IPS-18a (cell line): Measurements from ENCODE around the gene DUS1L.

ENCODE experiments used
- H3K27ac ChIP-seq: one replicate; pipeline ENCODE4 v1.5.1; 2013; ENCODE audit warnings: low read length
- H3K27me3 ChIP-seq: one replicate; pipeline ENCODE4 v1.6.1; 2013; ENCODE audit warnings: mild to moderate bottlenecking, low read length; ENCODE audit not compliant: control insufficient read depth, insufficient read depth
- H3K36me3 ChIP-seq: one replicate; pipeline ENCODE4 v1.6.1; 2013; ENCODE audit warnings: low read depth, low read length; ENCODE audit not compliant: control insufficient read depth
- H3K4me1 ChIP-seq: one replicate; pipeline ENCODE4 v1.6.1; 2013; ENCODE audit warnings: low read depth, low read length; ENCODE audit not compliant: control insufficient read depth
- H3K4me3 ChIP-seq: one replicate; pipeline ENCODE4 v1.5.1; 2013; ENCODE audit warnings: low read length
- H3K9ac ChIP-seq: one replicate; pipeline ENCODE4 v1.6.1; 2013; ENCODE audit warnings: mild to moderate bottlenecking, low read length, moderate library complexity
- H3K9me3 ChIP-seq: one replicate; pipeline ENCODE4 v1.6.1; 2013; ENCODE audit warnings: low read depth, low read length; ENCODE audit not compliant: control insufficient read depth

Gene DUS1L

GRCh38 chr17:82037092-82037888 lies 28.3 kb downstream of the DUS1L start, which contains the start of gene DCXR:
Gene DCXR, minus strand, starts transcription at chr17:82037697. Its CDS starts 15 bp downstream, at chr17:82037682.
- Histone ChIP-seq H3K9ac (peak within 1 kb of the TSS; percentile 4), H3K9me3 (no peaks in the 10 kb centered on the region), H3K27ac (no peak within 1 kb of the TSS), H3K36me3 (no peaks in the 10 kb centered on the region), H3K4me1 (peaks cover 4% of the 10 kb centered on the region), H3K27me3 (no peaks in the 10 kb centered on the region), H3K4me3 (peak within 1 kb of the TSS; percentile 53)

- Histone ChIP-seq H3K27me3 (no peaks in the 10 kb centered on the region), H3K4me3 (peak overlapping the region; percentile 53), H3K9ac (peak overlapping the region; percentile 4), H3K27ac (no peak overlapping the region), H3K36me3 (no peaks in the 10 kb centered on the region), H3K4me1 (peaks cover 4% of the 10 kb centered on the region), H3K9me3 (no peaks in the 10 kb centered on the region)
Observed at GRCh38 chr17:82036634-82037091, 28.9 kb downstream of the DUS1L start.

- H3K9ac ChIP-seq: no peak overlapping the region
- peak overlapping the region; percentile 53 for H3K4me3 ChIP-seq
Observed at GRCh38 chr17:82035956-82036633, 29.5 kb downstream of the DUS1L start.

GRCh38 chr17:82035488-82035887 lies 30.1 kb downstream of the DUS1L start:
- Histone ChIP-seq H3K27ac (no peak overlapping the region), H3K27me3 (no peaks in the 10 kb centered on the region), H3K36me3 (no peaks in the 10 kb centered on the region), H3K9me3 (no peaks in the 10 kb centered on the region), H3K4me1 (peaks cover 4% of the 10 kb centered on the region), H3K9ac (no peak overlapping the region), H3K4me3 (no peak overlapping the region)

More at GRCh38 chr17:82035956-82036633, 29.5 kb downstream of the DUS1L start:
- no peaks in the 10 kb centered on the region for H3K27me3 ChIP-seq
- no peaks in the 10 kb centered on the region for H3K36me3 ChIP-seq
- H3K9me3 ChIP-seq: no peaks in the 10 kb centered on the region
- H3K27ac ChIP-seq: no peak overlapping the region
- peaks cover 4% of the 10 kb centered on the region for H3K4me1 ChIP-seq

GRCh38 chr17:82034371-82035011 lies 31.1 kb downstream of the DUS1L start:
- Histone ChIP-seq H3K27me3 (no peaks in the 10 kb centered on the region), H3K9ac (no peak overlapping the region), H3K4me3 (no peak overlapping the region), H3K4me1 (peaks cover 4% of the 10 kb centered on the region), H3K27ac (no peak overlapping the region), H3K36me3 (no peaks in the 10 kb centered on the region), H3K9me3 (no peaks in the 10 kb centered on the region)

GRCh38 chr17:82033359-82034085 lies 32.1 kb downstream of the DUS1L start:
- peaks cover 4% of the 10 kb centered on the region for H3K4me1 ChIP-seq
- no peaks in the 10 kb centered on the region for H3K27me3 ChIP-seq
- no peaks in the 10 kb centered on the region for H3K9me3 ChIP-seq
- no peak overlapping the region for H3K9ac ChIP-seq
- no peaks in the 10 kb centered on the region for H3K36me3 ChIP-seq
- no peak overlapping the region for H3K4me3 ChIP-seq
- H3K27ac ChIP-seq: no peak overlapping the region

GRCh38 chr17:82031885-82032627 lies 33.5 kb downstream of the DUS1L start:
- Histone ChIP-seq H3K36me3 (no peaks in the 10 kb centered on the region), H3K9me3 (no peaks in the 10 kb centered on the region), H3K27ac (no peak overlapping the region), H3K4me3 (peak overlapping the region; percentile 61), H3K27me3 (no peaks in the 10 kb centered on the region), H3K4me1 (no peaks in the 10 kb centered on the region), H3K9ac (peak overlapping the region; percentile 48)

GRCh38 chr17:82031303-82031884 lies 34.2 kb downstream of the DUS1L start, which contains the start of gene RAC3:
Gene RAC3, plus strand, starts transcription at chr17:82031678. Its CDS starts 84 bp downstream, at chr17:82031762.
- H3K27ac ChIP-seq: no peak within 1 kb of the TSS

GRCh38 chr17:82030470-82031302 lies 34.9 kb downstream of the DUS1L start:
- no peak overlapping the region for H3K9ac ChIP-seq
- no peaks in the 10 kb centered on the region for H3K36me3 ChIP-seq
- H3K27me3 ChIP-seq: no peaks in the 10 kb centered on the region
- no peaks in the 10 kb centered on the region for H3K4me1 ChIP-seq
- H3K27ac ChIP-seq: no peak overlapping the region
- H3K9me3 ChIP-seq: no peaks in the 10 kb centered on the region
- peak overlapping the region; percentile 56 for H3K4me3 ChIP-seq

More at GRCh38 chr17:82031303-82031884, 34.2 kb downstream of the DUS1L start, which contains the start of gene RAC3:
- Histone ChIP-seq H3K4me1 (no peaks in the 10 kb centered on the region), H3K27me3 (no peaks in the 10 kb centered on the region), H3K9ac (peak within 1 kb of the TSS; percentile 48), H3K36me3 (no peaks in the 10 kb centered on the region), H3K4me3 (peak within 1 kb of the TSS; percentile 61), H3K9me3 (no peaks in the 10 kb centered on the region)
